GM10248 (cell line): ENCODE measurements around the gene OPN1SW.

ENCODE experiments used
- CTCF ChIA-PET: fragments of 300-600 bp; sonication (Branson Sonifier 250); formaldehyde crosslinking; extraction: SDS; loops from one replicate; lab custom pipeline; 2021; ENCODE audit warnings: antibody characterized with exemption; lab: Yijun Ruan, JAX
- POLR2A ChIA-PET: fragments of 350-650 bp; sonication (Branson Sonifier 250); formaldehyde crosslinking; extraction: SDS; loops from one replicate; lab custom pipeline; 2020; ENCODE audit warnings: antibody characterized with exemption; lab: Yijun Ruan, JAX
- DNase-seq: peaks from one replicate; pipeline ENCODE4 v3.0.0; 2012; ENCODE audit errors: extremely low spot score
- CTCF ChIP-seq: IDR thresholded peaks from 2 replicates; pipeline ENCODE4 v1.5.1; 2012; ENCODE audit warnings: mild to moderate bottlenecking, low read depth; ENCODE audit errors: extremely low read depth, missing control alignments, control extremely low read depth

The OPN1SW gene

GRCh38 chr7:128812514-128813168 is 37.0 kb upstream of the OPN1SW start:
- no peak for TF ChIP-seq CTCF
- ChIA-PET POLR2A (no interaction called here), CTCF (interaction anchor here (0.7 to 1.1 kb wide), 2 partner anchors 8 to 30 kb away, joined by 3 read pairs; no protein-coding TSS in a partner anchor)
- no peak for DNase-seq

- CTCF ChIA-PET, result interaction anchor here (0.8 to 1.1 kb wide), 2 partner anchors 9 to 30 kb away, joined by 3 read pairs; no protein-coding TSS in a partner anchor
- TF ChIP-seq CTCF, result no peak
- DNase-seq, result no peak
- POLR2A ChIA-PET, result no interaction called here
Observed at GRCh38 chr7:128811631-128812430, 36.2 kb upstream of the OPN1SW start.

DNA sequence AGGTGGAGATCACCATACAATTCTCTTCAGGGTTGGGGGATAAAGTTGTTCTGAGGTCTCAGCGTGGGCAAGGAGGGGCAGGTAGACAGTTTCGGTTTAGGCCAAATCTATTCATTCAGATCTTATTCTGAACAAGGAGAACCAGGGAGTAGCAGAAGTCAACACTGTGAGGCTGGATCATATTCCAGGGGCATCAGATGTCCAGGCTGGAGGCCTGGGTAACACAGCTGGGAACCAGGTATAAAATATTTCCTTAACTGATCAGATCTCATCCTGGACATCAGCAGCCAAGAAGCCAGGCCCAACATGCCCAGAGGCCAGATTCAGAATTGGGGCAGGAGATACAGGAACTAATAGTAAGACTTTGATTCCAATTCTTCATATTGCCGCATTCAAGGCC is 35.4 kb upstream of the OPN1SW start:
- TF ChIP-seq CTCF, result no peak
- ChIA-PET CTCF (no interaction called here), POLR2A (no interaction called here)
- DNase-seq, result no peak

GRCh38 chr7:128810473-128810872 is 34.9 kb upstream of the OPN1SW start:
- POLR2A ChIA-PET, result no interaction called here
- TF ChIP-seq CTCF, result no peak
- no peak for DNase-seq
- CTCF ChIA-PET, result interaction anchor here (1.4 kb wide), 1 partner anchor 8 kb away, joined by 4 read pairs; no protein-coding TSS in a partner anchor

GRCh38 chr7:128809363-128809762 is 33.8 kb upstream of the OPN1SW start:
- ChIA-PET CTCF (interaction anchor here (0.6 to 1.4 kb wide), 3 partner anchors 9 to 74 kb away, joined by 3 to 4 read pairs (median 3); no protein-coding TSS in a partner anchor), POLR2A (interaction anchor here (0.6 kb wide), 1 partner anchor 356 kb away, joined by 3 read pairs; no protein-coding TSS in a partner anchor)
- DNase-seq, result no peak
- no peak for TF ChIP-seq CTCF

- TF ChIP-seq CTCF, result no peak
- POLR2A ChIA-PET, result no interaction called here
- DNase-seq, result no peak
- CTCF ChIA-PET, result interaction anchor here (1.0 to 1.8 kb wide), 4 partner anchors 16 to 73 kb away, joined by 3 to 7 read pairs (median 3); no protein-coding TSS in a partner anchor
Observed at GRCh38 chr7:128807191-128807590, 31.6 kb upstream of the OPN1SW start.
